Small intestine (tissue), 7 donors: ENCODE measurements around the gene KCND1. TPM values are rescaled to one million over a fixed set of nuclear protein-coding genes. Genes with fewer than 3 reads are reported as not detected.
"Not testable (repeated sequence)": the region's sequence is repeated elsewhere in the genome, so short reads cannot be mapped to it uniquely, and the experiment has no call there.

Experiments
- DNase-seq, 2 donors: peaks; one replicate each; pipeline versions ENCODE4 v3.0.0 to v3.0.0-alpha.2; 2013
- FAIRE-seq: peaks from 2 replicates; lab custom pipeline; 2012; peaks lifted over from hg19 to GRCh38; lab: Jason Lieb, UNC
- H3K27ac ChIP-seq, 3 donors: one replicate each; pipeline ENCODE4 v1.5.1; 2013; ENCODE audit warnings: low read length in 2 of 3, mild to moderate bottlenecking in 2 of 3, control low read depth in 1 of 3, inconsistent platforms in 1 of 3, low read depth in 1 of 3, moderate library complexity in 1 of 3
- H3K27me3 ChIP-seq, 3 donors: one replicate each; pipeline ENCODE4 v1.6.1; 2013; ENCODE audit warnings: low read length in 3 of 3, inconsistent platforms in 1 of 3; ENCODE audit not compliant: control insufficient read depth in 3 of 3, insufficient read depth in 3 of 3
- H3K36me3 ChIP-seq, 3 donors: one replicate each; pipeline ENCODE4 v1.6.1; 2013; ENCODE audit warnings: low read length in 3 of 3, inconsistent platforms in 1 of 3, low read depth in 1 of 3, mild to moderate bottlenecking in 1 of 3, moderate library complexity in 1 of 3; ENCODE audit not compliant: control insufficient read depth in 3 of 3, insufficient read depth in 2 of 3
- H3K4me1 ChIP-seq, 3 donors: one replicate each; pipeline ENCODE4 v1.6.1; 2013; ENCODE audit warnings: low read length in 2 of 3, inconsistent platforms in 1 of 3, low read depth in 1 of 3, mild to moderate bottlenecking in 1 of 3, moderate library complexity in 1 of 3; ENCODE audit not compliant: control insufficient read depth in 3 of 3, insufficient read depth in 2 of 3
- H3K4me3 ChIP-seq, 3 donors: one replicate each; pipeline ENCODE4 v1.5.1; 2013; ENCODE audit warnings: low read length in 3 of 3, control low read depth in 1 of 3, inconsistent platforms in 1 of 3, low read depth in 1 of 3, mild to moderate bottlenecking in 1 of 3, moderate library complexity in 1 of 3
- H3K9me3 ChIP-seq, 2 donors: one replicate each; pipeline ENCODE4 v1.6.1; 2013; ENCODE audit warnings: low read depth in 1 of 2, low read length in 1 of 2; ENCODE audit not compliant: control insufficient read depth in 2 of 2, insufficient read depth in 1 of 2
- WGBS, 3 donors: extraction: QIAGEN DNeasy Blood & Tissue Kit; methylation state at CpG; one replicate each; pipeline ENCODE4 v1.1.7; 2013; 5-methylcytosine and 5-hydroxymethylcytosine counted together
- polyA plus RNA-seq, 4 donors: library from polyadenylated mRNA; stranded (reverse) in 3 of 4; unstranded in 1 of 4; fragments of 200-250 nt in 3 of 4; fragments of 120-200 nt in 1 of 4; gene quantifications; one replicate each; pipeline versions ENCODE4 v1.2.1 to v1.2.3, GENCODE V29; 2013
- donor health status: healthy with polysubstance abuse.
- donor health status: control.
- donor health status: control.
- donor health status: Bipolar disorder and iron deficiency.
- donor health status: healthy.

The KCND1 gene
- polyA plus RNA-seq, 4 donors: 0.27 to 1.7 (median 0.78) TPM

DNA sequence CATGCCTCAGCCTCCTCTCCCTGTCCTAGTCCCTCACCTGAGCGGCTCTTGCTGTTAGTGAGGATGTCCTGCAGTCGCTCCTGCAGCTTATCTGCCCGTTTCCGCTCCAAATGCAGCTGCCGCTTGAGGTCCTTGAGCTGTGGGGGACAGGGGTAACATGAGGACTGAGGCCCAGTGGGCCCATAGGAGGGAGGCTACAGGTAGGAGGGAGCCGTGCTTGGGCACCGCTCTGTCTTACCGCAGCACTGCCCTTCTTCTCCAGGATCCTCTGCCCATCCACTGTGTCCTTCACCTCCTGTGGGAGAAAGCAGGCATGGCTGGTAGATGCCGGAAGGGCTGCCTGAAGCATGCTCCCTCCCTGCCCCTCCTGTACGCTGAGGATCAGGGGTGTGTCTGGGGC, 9.5 kb upstream of the KCND1 start:
- Histone ChIP-seq H3K36me3 (peaks cover 4 to 43% (median 7%) of the 10 kb centered on the region in 3 donors), H3K4me1 (no peaks in the 10 kb centered on the region), H3K9me3 (no peaks in the 10 kb centered on the region), H3K27me3 (no peaks in the 10 kb centered on the region), H3K27ac (no peak overlapping the region), H3K4me3 (no peak overlapping the region)
- 89 to 95% (median 93%) methylated on average over 8 to 10 of the region's 10 CpGs for WGBS, 3 donors
- FAIRE-seq (no peak), DNase-seq (no peak)

DNA sequence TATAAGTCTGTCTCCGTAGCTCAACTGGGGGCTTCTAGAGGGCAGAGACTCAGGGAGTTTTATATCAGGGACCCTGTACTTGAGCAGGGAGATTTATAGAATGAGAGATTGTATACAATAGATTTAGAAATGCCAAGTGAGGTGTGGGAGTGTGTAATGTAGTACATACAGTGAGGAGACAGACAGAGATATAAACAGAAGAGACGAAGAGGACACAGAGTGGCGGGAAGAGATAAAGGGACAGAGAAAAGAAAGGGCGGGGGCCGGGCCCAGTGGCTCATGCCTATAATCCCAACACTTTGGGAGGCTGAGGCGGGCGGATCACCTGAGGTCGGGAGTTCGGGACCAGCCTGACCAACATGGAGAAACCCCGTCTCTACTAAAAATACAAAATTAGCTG, 8.7 kb upstream of the KCND1 start:
- H3K36me3 ChIP-seq: peaks cover 4 to 49% (median 10%) of the 10 kb centered on the region in 3 donors
- H3K9me3 ChIP-seq, H3K4me3 ChIP-seq, H3K27ac ChIP-seq, H3K4me1 ChIP-seq, FAIRE-seq, H3K27me3 ChIP-seq, DNase-seq: not testable (repeated sequence)
- WGBS, 3 donors: 75 to 95% (median 86%) methylated on average over 3 to 5 of the region's 10 CpGs

DNA sequence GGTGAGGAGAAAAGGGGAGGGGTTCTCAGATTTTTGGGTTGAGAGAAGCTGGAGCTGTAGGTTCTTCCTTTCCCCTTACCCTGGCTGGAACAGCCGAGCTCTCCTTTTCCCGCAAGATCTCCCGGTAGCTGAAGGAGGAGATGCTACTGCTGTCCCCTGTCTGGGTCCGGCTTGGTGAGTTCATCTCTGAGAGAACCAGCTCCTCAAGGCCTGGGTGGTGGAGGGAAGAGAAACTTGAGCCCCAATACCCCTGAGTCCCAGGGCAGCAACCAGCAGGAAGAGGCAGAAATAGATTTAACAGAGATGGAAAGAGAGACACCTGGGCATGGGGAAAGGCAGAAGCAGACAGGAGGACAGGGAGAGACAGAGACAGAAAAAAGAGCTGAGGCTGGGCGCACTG, 6.6 kb upstream of the KCND1 start:
- Histone ChIP-seq H3K27me3 (no peaks in the 10 kb centered on the region), H3K36me3 (peaks cover 2 to 51% (median 10%) of the 10 kb centered on the region in 3 donors), H3K4me1 (no peaks in the 10 kb centered on the region), H3K9me3 (no peaks in the 10 kb centered on the region), H3K27ac (no peak overlapping the region), H3K4me3 (no peak overlapping the region)
- FAIRE-seq: no peak
- WGBS, 3 donors: 90 to 94% (median 92%) methylated on average over 5 of the region's 5 CpGs
- DNase-seq: no peak

DNA sequence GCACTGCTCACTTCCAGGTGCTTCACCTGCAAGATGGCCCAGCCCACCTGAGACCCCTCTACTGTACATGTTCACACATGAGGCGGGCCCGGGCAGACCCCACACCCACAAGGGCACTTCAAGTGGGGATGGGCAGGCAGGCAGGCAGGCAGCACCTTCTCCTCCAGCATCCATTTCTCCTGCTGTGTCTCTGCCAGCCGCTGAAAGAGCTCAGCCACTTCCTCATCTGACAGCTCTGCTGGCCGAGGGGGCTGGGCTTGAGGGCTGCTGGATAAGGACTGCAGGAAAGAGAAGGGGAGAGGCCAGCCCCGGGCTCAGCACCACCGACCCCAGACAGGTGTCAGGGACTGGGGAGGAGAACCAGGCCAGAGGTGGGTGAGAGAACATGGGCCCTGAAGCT, 4.4 kb upstream of the KCND1 start:
- peaks cover 0 to 33% (median 10%) of the 10 kb centered on the region in 3 donors for H3K36me3 ChIP-seq
- no peak for DNase-seq
- H3K4me3 ChIP-seq: no peak overlapping the region
- no peaks in the 10 kb centered on the region for H3K9me3 ChIP-seq
- peaks cover 0 to 7% (median 0%) of the 10 kb centered on the region in 3 donors for H3K4me1 ChIP-seq
- WGBS, 3 donors: 56 to 63% (median 59%) methylated on average over 4 to 6 of the region's 6 CpGs
- H3K27me3 ChIP-seq: no peaks in the 10 kb centered on the region
- no peak for FAIRE-seq
- H3K27ac ChIP-seq: no peak overlapping the region

- peaks cover 0 to 30% (median 10%) of the 10 kb centered on the region in 3 donors for H3K36me3 ChIP-seq
- DNase-seq (no peak), FAIRE-seq (no peak)
- peaks cover 0 to 7% (median 0%) of the 10 kb centered on the region in 3 donors for H3K4me1 ChIP-seq
- 86 to 95% (median 93%) methylated on average over 4 to 5 of the region's 5 CpGs for WGBS, 3 donors
- H3K4me3 ChIP-seq: no peak overlapping the region
- no peaks in the 10 kb centered on the region for H3K27me3 ChIP-seq
- H3K27ac ChIP-seq: no peak overlapping the region
- no peaks in the 10 kb centered on the region for H3K9me3 ChIP-seq
Measured at GRCh38 chrX:48975541-48975940, 3.9 kb upstream of the KCND1 start.

DNA sequence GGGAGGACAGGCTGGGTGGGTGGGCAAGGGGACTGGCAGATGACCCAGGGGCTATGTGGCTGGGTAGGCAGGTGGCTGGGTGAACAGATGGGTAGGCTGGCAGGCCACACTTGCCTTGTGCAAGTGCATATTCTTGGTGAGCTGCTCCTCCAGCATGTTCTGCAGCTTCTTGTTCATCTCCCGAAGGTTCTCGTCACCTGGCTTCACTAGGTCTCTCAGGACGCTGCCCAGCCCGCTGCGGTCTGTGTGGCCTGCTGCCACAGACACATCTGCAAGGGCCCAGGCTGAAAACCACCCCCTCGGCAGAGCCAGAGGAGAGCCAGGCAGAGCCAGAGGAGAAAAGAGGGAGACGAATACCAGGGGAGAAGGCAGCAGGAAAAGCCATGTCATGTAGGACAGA, 3.4 kb upstream of the KCND1 start:
- 90 to 97% (median 92%) methylated on average over 7 of the region's 7 CpGs for WGBS, 3 donors
- Histone ChIP-seq H3K36me3 (peaks cover 0 to 30% (median 10%) of the 10 kb centered on the region in 3 donors), H3K4me1 (peaks cover 0 to 7% (median 0%) of the 10 kb centered on the region in 3 donors), H3K27ac (no peak overlapping the region), H3K27me3 (no peaks in the 10 kb centered on the region), H3K9me3 (no peaks in the 10 kb centered on the region), H3K4me3 (no peak overlapping the region)
- DNase-seq (no peak), FAIRE-seq (no peak)

DNA sequence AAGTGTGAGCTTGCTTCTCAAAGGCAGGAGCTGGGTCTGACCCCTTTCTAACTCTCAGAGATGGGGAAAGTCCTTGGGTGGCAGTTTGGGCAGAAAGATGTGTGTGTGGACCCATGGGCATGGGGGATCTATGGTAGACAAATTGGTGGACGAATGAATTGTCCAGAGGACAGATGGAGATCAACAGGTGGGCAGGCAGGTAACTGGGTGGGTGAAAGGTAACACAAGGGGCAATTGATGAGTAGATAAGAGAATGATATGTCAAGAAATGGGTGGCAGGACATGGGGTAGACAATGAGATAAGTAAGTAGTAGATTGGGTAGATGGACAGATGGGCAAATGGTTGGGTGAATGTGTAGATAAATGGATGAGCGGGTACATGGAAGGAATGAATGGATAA, 2.9 kb upstream of the KCND1 start:
- no peak overlapping the region for H3K27ac ChIP-seq
- DNase-seq (no peak), FAIRE-seq (no peak)
- no peaks in the 10 kb centered on the region for H3K27me3 ChIP-seq
- H3K4me3 ChIP-seq: no peak overlapping the region
- peaks cover 0 to 7% (median 0%) of the 10 kb centered on the region in 3 donors for H3K4me1 ChIP-seq
- WGBS, 3 donors: 81 to 95% (median 91%) methylated on average over 2 of the region's 2 CpGs
- H3K9me3 ChIP-seq: no peaks in the 10 kb centered on the region
- peaks cover 0 to 30% (median 10%) of the 10 kb centered on the region in 3 donors for H3K36me3 ChIP-seq

DNA sequence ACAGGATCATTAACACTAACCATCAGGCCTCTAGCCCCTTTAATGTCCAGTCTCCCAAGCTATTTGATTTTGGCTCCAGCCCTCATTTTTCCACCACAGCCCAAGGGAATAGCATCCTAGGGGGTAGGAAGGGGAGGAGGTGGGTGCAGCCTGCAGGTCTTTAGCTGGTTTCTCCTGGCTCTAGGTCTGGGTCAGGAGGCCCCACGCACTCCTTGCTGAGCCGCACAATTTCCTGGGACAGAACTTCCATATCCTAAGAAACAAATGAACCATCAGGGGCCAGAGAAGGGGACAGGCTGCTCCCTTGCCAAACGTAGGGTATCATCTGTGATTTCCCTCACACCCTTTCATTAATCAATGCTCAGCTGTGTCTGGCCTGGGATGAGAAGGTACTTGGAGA, 2.4 kb upstream of the KCND1 start:
- H3K4me3 ChIP-seq: no peak overlapping the region
- H3K27me3 ChIP-seq: no peaks in the 10 kb centered on the region
- DNase-seq: no peak
- WGBS, 3 donors: 74 to 95% (median 80%) methylated on average over 3 of the region's 3 CpGs
- peaks cover 0 to 7% (median 0%) of the 10 kb centered on the region in 3 donors for H3K4me1 ChIP-seq
- H3K9me3 ChIP-seq: no peaks in the 10 kb centered on the region
- peaks cover 0 to 30% (median 10%) of the 10 kb centered on the region in 3 donors for H3K36me3 ChIP-seq
- FAIRE-seq: no peak
- no peak overlapping the region for H3K27ac ChIP-seq
